GM23338 (cell line): ENCODE data around the gene POMT2.

Experiments used
- EZH2 ChIP-seq: fragments of 200-600 bp; sonication (generic); IDR thresholded peaks from one replicate; pipeline ENCODE4 v1.8.0; 2017; ENCODE audit warnings: antibody characterized with exemption, mild to moderate bottlenecking, low read depth; ENCODE audit not compliant: unreplicated experiment
- EZH2phosphoT487 ChIP-seq: fragments of 200-600 bp; sonication (generic); IDR thresholded peaks from one replicate; pipeline ENCODE4 v1.8.1; 2018; ENCODE audit warnings: antibody characterized with exemption; ENCODE audit not compliant: unreplicated experiment
- POLR2AphosphoS5 ChIP-seq: IDR thresholded peaks from 2 replicates; pipeline ENCODE4 v1.6.1; 2016; ENCODE audit warnings: antibody characterized with exemption, low read depth
- TF ChIP-seq, protein P1 (sequence below), 2 experiments: fragments of 200-600 bp in 1 of 2; sonication (generic) in 1 of 2; conservative IDR thresholded peaks; 2 replicates each; pipeline versions ENCODE4 v1.5.1 to v1.6.1; 2016 to 2017; ENCODE audit warnings: antibody characterized with exemption in 2 of 2, low read depth in 2 of 2, mild to moderate bottlenecking in 2 of 2, moderate library complexity in 1 of 2

DNA sequence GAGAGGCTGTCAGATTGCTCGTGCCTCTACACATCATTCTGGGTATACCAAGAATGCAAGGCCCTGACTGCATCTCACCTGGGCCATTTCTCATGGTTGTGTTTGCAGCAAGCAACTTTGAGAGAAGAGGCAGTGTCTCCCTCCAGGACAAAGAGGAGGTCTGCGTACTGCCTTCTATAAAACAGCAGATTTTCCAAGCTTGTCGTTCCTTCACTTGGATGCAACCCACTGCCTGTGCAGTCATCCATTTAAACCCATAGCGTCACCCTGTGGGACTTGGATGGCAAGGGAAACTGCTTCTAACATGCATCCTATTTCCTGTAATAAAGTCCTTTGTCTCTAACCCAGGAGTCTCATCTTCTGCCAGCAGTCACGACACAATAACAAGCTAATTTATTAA lies 1.3 kb downstream of the POMT2 start:
- TF ChIP-seq, protein P1, sequence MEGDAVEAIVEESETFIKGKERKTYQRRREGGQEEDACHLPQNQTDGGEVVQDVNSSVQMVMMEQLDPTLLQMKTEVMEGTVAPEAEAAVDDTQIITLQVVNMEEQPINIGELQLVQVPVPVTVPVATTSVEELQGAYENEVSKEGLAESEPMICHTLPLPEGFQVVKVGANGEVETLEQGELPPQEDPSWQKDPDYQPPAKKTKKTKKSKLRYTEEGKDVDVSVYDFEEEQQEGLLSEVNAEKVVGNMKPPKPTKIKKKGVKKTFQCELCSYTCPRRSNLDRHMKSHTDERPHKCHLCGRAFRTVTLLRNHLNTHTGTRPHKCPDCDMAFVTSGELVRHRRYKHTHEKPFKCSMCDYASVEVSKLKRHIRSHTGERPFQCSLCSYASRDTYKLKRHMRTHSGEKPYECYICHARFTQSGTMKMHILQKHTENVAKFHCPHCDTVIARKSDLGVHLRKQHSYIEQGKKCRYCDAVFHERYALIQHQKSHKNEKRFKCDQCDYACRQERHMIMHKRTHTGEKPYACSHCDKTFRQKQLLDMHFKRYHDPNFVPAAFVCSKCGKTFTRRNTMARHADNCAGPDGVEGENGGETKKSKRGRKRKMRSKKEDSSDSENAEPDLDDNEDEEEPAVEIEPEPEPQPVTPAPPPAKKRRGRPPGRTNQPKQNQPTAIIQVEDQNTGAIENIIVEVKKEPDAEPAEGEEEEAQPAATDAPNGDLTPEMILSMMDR (conservative IDR thresholded peaks at IDR 0.05; ENCODE audit: low read depth in 2 of 2) = 0 out of 4 replicates have a peak, but pooled peaks of 1 of the 2 experiments have one; percentile 3
- no peak for TF ChIP-seq POLR2AphosphoS5
- TF ChIP-seq EZH2 = no peak
- TF ChIP-seq EZH2phosphoT487 = no peak
